CD14-positive monocyte (primary cell): Measurements from ENCODE around the gene PTPRN2. TPM values are rescaled to one million over a fixed set of nuclear protein-coding genes. Genes with fewer than 3 reads are reported as not detected.

Source experiments
- DNase-seq, 3 donors: peaks; one replicate each; pipeline ENCODE4 v3.0.0-alpha.2; 2011 to 2022
- H2AFZ ChIP-seq: 2 replicates; pipeline ENCODE4 v1.6.0; 2012; ENCODE audit warnings: mild to moderate bottlenecking, low read depth, low read length, inconsistent platforms; ENCODE audit not compliant: insufficient read depth, poor library complexity, severe bottlenecking
- H3K27ac ChIP-seq, 2 donors: 1 replicate in 1 of 2; 2 replicates in 1 of 2; pipeline ENCODE4 v1.5.1; 2012 to 2013; ENCODE audit warnings: low read length in 2 of 2, control low read depth in 1 of 2, inconsistent platforms in 1 of 2, low read depth in 1 of 2, mild to moderate bottlenecking in 1 of 2
- H3K27me3 ChIP-seq, 2 donors: one replicate each; pipeline versions ENCODE4 v1.6.0 to v1.6.1; 2011 to 2013; ENCODE audit warnings: low read length in 2 of 2; ENCODE audit not compliant: control insufficient read depth in 2 of 2, insufficient read depth in 2 of 2
- H3K36me3 ChIP-seq, 2 donors: replicated peaks in 1 of 2; 1 replicate in 1 of 2; 2 replicates in 1 of 2; pipeline versions ENCODE4 v1.5.1 to v1.6.1; 2012 to 2013; ENCODE audit warnings: low read length in 2 of 2, control low read depth in 1 of 2, inconsistent platforms in 1 of 2, mild to moderate bottlenecking in 1 of 2; ENCODE audit not compliant: insufficient read depth in 2 of 2, control insufficient read depth in 1 of 2
- H3K4me1 ChIP-seq, 2 donors: 1 replicate in 1 of 2; 2 replicates in 1 of 2; pipeline versions ENCODE4 v1.5.1 to v1.6.1; 2012 to 2013; ENCODE audit warnings: low read length in 2 of 2, control low read depth in 1 of 2, inconsistent platforms in 1 of 2, mild to moderate bottlenecking in 1 of 2, moderate library complexity in 1 of 2; ENCODE audit not compliant: insufficient read depth in 2 of 2, control insufficient read depth in 1 of 2
- H3K4me2 ChIP-seq: replicated peaks from 2 replicates; pipeline ENCODE3; 2012; ENCODE audit warnings: low read length, moderate library complexity, mild to moderate bottlenecking; ENCODE audit not compliant: poor library complexity, severe bottlenecking; ENCODE audit errors: extremely low read depth
- H3K4me3 ChIP-seq, 3 experiments: fragments of 200-600 bp in 1 of 3; sonication (generic) in 1 of 3; replicated peaks in 1 of 3; 1 replicate in 2 of 3; 2 replicates in 1 of 3; pipeline ENCODE4 v1.5.1; 2011 to 2013; ENCODE audit warnings: low read length in 3 of 3, mild to moderate bottlenecking in 3 of 3, control low read depth in 2 of 3, low read depth in 2 of 3, inconsistent platforms in 1 of 3, moderate library complexity in 1 of 3
- H3K79me2 ChIP-seq: 2 replicates; pipeline ENCODE4 v1.6.0; 2012; ENCODE audit warnings: mild to moderate bottlenecking, control low read depth, inconsistent platforms, low read length, moderate library complexity; ENCODE audit not compliant: insufficient read depth
- H3K9ac ChIP-seq: 2 replicates; pipeline ENCODE4 v1.6.0; 2017; ENCODE audit warnings: low read length, mild to moderate bottlenecking; ENCODE audit not compliant: insufficient read depth, poor library complexity, severe bottlenecking
- H3K9me3 ChIP-seq, 2 donors: replicated peaks in 1 of 2; 1 replicate in 1 of 2; 2 replicates in 1 of 2; pipeline versions ENCODE4 v1.5.1 to v1.6.1; 2012 to 2013; ENCODE audit warnings: low read length in 2 of 2, control low read depth in 1 of 2; ENCODE audit not compliant: control insufficient read depth in 1 of 2, insufficient read depth in 1 of 2
- H4K20me1 ChIP-seq: 2 replicates; pipeline ENCODE4 v1.6.0; 2012; ENCODE audit warnings: mild to moderate bottlenecking, low read length, control low read depth, moderate library complexity; ENCODE audit not compliant: insufficient read depth
- H3K27ac Mint-ChIP-seq, 7 donors: one replicate each; pipeline ENCODE4 v1.8.0; 2020; ENCODE audit warnings: mild to moderate bottlenecking in 7 of 7, mixed read lengths in 7 of 7, moderate library complexity in 6 of 7, inconsistent platforms in 2 of 7
- H3K27me3 Mint-ChIP-seq, 3 donors: one replicate each; pipeline ENCODE4 v1.8.0; 2021 to 2022; ENCODE audit warnings: low read depth in 3 of 3, mild to moderate bottlenecking in 3 of 3, mixed read lengths in 3 of 3, moderate library complexity in 3 of 3, inconsistent platforms in 1 of 3
- H3K36me3 Mint-ChIP-seq, 2 donors: one replicate each; pipeline ENCODE4 v1.8.0; 2020; ENCODE audit warnings: mixed read lengths in 2 of 2, inconsistent platforms in 1 of 2, mild to moderate bottlenecking in 1 of 2
- H3K4me1 Mint-ChIP-seq: one replicate; pipeline ENCODE4 v1.8.0; 2020; ENCODE audit warnings: mild to moderate bottlenecking, mixed read lengths
- H3K4me3 Mint-ChIP-seq, 2 donors: one replicate each; pipeline ENCODE4 v1.8.0; 2020; ENCODE audit warnings: mild to moderate bottlenecking in 2 of 2, mixed read lengths in 2 of 2, moderate library complexity in 1 of 2
- H3K9me3 Mint-ChIP-seq, 7 donors: one replicate each; pipeline ENCODE4 v1.8.0; 2020 to 2022; ENCODE audit warnings: mixed read lengths in 7 of 7, mild to moderate bottlenecking in 6 of 7, moderate library complexity in 6 of 7, inconsistent platforms in 2 of 7
- WGBS: methylation state at CpG from one replicate; pipeline ENCODE4 v1.1.5; 2013; ENCODE audit warnings: missing lambda C conversion rate; ENCODE audit not compliant: insufficient coverage; 5-methylcytosine and 5-hydroxymethylcytosine counted together
- intact Hi-C, 2 donors: fragments of 100-400 bp; cut with micrococcal nuclease; formaldehyde crosslinking; loops; one replicate each; pipeline versions ENCODE4 v1.15.0 to v1.15.1; 2023
- polyA plus RNA-seq, 3 donors: library from polyadenylated mRNA; depleted of rRNA in 1 of 3; unstranded in 2 of 3; stranded (reverse) in 1 of 3; fragments of 300-500 nt in 2 of 3; fragments of >200 nt in 1 of 3; fragmentation: Illumina TruSeq in 2 of 3; gene quantifications; 1 replicate in 2 of 3; 2 replicates in 1 of 3; pipeline ENCODE4 v1.2.3, GENCODE V29; 2012 to 2021
- TF ChIP-seq, protein P1 (sequence below): fragments of 200-600 bp; IDR thresholded peaks from one replicate; pipeline ENCODE4 v1.8.0; 2022; ENCODE audit warnings: antibody characterized with exemption, mild to moderate bottlenecking

Gene PTPRN2
- polyA plus RNA-seq, 3 donors = 0.25 to 1.4 (median 0.97) TPM

DNA sequence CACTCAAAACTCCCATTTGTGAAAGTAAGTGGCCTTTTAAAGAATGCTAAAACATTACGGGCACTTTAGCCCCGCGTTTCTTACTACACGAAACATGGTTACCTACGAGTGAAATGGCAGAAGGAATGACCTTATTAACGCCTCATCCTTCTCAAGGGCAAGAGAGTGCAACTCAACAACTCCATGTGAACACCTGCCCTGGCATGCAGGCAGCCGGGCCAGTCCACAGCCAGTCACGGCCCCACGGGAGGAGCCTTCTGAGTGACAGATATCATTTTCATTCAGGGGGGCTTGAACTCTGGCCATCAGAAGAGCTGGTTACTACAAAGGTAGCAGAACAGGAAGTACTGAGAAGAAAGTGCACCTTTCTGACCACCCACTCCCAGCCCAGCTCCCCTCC is 236.1 kb downstream of the PTPRN2 start:
- H3K4me3 Mint-ChIP-seq = no peak overlapping the region
- Histone ChIP-seq H3K9me3 (no peaks in the 10 kb centered on the region), H3K4me2 (no peak overlapping the region), H3K79me2 (no peaks in the 10 kb centered on the region), H3K4me1 (no peaks in the 10 kb centered on the region), H3K27ac (no peak overlapping the region), H4K20me1 (no peaks in the 10 kb centered on the region), H3K27me3 (no peaks in the 10 kb centered on the region), H2AFZ (no peak overlapping the region), H3K4me3 (no peak overlapping the region), H3K9ac (no peak overlapping the region), H3K36me3 (no peaks in the 10 kb centered on the region)
- no peak for DNase-seq
- H3K36me3 Mint-ChIP-seq = no peaks in the 10 kb centered on the region
- no peaks in the 10 kb centered on the region for H3K4me1 Mint-ChIP-seq
- intact Hi-C loops = no loop called here
- TF ChIP-seq, protein P1, sequence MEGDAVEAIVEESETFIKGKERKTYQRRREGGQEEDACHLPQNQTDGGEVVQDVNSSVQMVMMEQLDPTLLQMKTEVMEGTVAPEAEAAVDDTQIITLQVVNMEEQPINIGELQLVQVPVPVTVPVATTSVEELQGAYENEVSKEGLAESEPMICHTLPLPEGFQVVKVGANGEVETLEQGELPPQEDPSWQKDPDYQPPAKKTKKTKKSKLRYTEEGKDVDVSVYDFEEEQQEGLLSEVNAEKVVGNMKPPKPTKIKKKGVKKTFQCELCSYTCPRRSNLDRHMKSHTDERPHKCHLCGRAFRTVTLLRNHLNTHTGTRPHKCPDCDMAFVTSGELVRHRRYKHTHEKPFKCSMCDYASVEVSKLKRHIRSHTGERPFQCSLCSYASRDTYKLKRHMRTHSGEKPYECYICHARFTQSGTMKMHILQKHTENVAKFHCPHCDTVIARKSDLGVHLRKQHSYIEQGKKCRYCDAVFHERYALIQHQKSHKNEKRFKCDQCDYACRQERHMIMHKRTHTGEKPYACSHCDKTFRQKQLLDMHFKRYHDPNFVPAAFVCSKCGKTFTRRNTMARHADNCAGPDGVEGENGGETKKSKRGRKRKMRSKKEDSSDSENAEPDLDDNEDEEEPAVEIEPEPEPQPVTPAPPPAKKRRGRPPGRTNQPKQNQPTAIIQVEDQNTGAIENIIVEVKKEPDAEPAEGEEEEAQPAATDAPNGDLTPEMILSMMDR = no peak
- H3K27me3 Mint-ChIP-seq = peaks cover 0 to 3% (median 0%) of the 10 kb centered on the region in 3 donors
- H3K27ac Mint-ChIP-seq = no peak overlapping the region
- peaks cover 0 to 7% (median 5%) of the 10 kb centered on the region in 7 donors for H3K9me3 Mint-ChIP-seq
- 92% methylated on average over 9 of the region's 9 CpGs for WGBS

DNA sequence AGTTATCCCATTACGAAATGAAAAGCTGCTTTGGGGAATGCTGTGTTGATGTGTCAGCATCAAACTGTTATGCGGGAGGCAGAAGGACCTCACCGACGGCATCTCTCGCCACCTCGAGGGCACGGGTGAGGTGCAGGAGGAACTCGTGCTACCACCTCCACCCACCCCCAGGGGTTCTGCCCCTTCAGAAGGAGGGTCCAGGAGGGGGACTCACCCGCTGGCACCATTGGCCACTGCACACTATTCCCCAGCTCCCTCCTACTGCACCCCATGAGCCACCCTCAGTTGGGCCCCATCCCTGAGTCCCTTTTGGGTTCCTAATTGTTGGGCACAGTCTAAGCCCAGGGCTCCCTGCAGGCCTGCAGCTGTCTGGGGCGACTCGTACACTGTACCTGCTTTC is 236.6 kb downstream of the PTPRN2 start:
- H3K27ac ChIP-seq = no peak overlapping the region
- H3K4me1 ChIP-seq = no peaks in the 10 kb centered on the region
- WGBS = 83% methylated on average over 4 of the region's 11 CpGs
- no peaks in the 10 kb centered on the region for H3K27me3 ChIP-seq
- TF ChIP-seq, protein P1 = no peak
- no peak overlapping the region for H3K4me2 ChIP-seq
- no peak for DNase-seq
- no peak overlapping the region for H3K4me3 Mint-ChIP-seq
- H2AFZ ChIP-seq = no peak overlapping the region
- peaks cover 0 to 7% (median 5%) of the 10 kb centered on the region in 7 donors for H3K9me3 Mint-ChIP-seq
- no peaks in the 10 kb centered on the region for H3K79me2 ChIP-seq
- no peak overlapping the region for H3K27ac Mint-ChIP-seq
- no peaks in the 10 kb centered on the region for H4K20me1 ChIP-seq
- H3K36me3 ChIP-seq = no peaks in the 10 kb centered on the region
- no peaks in the 10 kb centered on the region for H3K4me1 Mint-ChIP-seq
- no peaks in the 10 kb centered on the region for H3K27me3 Mint-ChIP-seq
- no peaks in the 10 kb centered on the region for H3K9me3 ChIP-seq
- no peak overlapping the region for H3K4me3 ChIP-seq
- no peaks in the 10 kb centered on the region for H3K36me3 Mint-ChIP-seq
- intact Hi-C loops = no loop called here
- H3K9ac ChIP-seq = no peak overlapping the region
